OCI-LY3 (cell line): ENCODE measurements around the gene PTRH2.

Source experiments
- CTCF ChIP-seq: fragments of 200-600, 300-600 bp; sonication (generic); IDR thresholded peaks from 2 replicates; pipeline ENCODE4 v1.5.1; 2014; ENCODE audit warnings: antibody characterized with exemption, low read length, low read depth
- EZH2phosphoT487 ChIP-seq: fragments of 200-600 bp; shearing (Covaris generic); IDR thresholded peaks from 2 replicates; pipeline ENCODE4 v1.6.1; 2018; ENCODE audit warnings: antibody characterized with exemption, mixed run types, low read depth

DNA sequence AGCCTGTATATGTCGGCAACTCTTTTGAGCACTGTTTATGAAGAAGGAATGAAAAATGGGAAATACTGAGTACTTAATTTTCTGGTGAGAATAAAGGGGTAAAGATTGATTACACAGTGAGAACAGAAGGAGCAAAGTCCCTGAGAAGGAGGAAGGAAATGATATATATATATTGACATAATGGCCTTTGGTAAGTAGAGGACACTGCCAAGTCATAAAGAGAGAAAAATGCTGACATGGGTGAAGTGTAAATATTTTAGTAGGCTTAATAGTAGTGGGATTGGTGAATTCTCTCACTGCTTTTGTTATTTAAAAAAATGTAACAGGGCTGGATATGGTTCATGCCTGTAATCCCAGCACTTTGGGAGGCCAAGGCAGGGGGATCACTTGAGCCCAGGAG lies 16.4 kb upstream of the PTRH2 start:
- no peak for TF ChIP-seq CTCF
- TF ChIP-seq EZH2phosphoT487, result no peak
